ENCODE data around the gene LPA. TPM values are rescaled to one million over a fixed set of nuclear protein-coding genes. Genes with fewer than 3 reads are reported as not detected.
"Not testable (repeated sequence)": the region's sequence is repeated elsewhere in the genome, so short reads cannot be mapped to it uniquely, and the experiment has no call there.

LPA gene, protein sequence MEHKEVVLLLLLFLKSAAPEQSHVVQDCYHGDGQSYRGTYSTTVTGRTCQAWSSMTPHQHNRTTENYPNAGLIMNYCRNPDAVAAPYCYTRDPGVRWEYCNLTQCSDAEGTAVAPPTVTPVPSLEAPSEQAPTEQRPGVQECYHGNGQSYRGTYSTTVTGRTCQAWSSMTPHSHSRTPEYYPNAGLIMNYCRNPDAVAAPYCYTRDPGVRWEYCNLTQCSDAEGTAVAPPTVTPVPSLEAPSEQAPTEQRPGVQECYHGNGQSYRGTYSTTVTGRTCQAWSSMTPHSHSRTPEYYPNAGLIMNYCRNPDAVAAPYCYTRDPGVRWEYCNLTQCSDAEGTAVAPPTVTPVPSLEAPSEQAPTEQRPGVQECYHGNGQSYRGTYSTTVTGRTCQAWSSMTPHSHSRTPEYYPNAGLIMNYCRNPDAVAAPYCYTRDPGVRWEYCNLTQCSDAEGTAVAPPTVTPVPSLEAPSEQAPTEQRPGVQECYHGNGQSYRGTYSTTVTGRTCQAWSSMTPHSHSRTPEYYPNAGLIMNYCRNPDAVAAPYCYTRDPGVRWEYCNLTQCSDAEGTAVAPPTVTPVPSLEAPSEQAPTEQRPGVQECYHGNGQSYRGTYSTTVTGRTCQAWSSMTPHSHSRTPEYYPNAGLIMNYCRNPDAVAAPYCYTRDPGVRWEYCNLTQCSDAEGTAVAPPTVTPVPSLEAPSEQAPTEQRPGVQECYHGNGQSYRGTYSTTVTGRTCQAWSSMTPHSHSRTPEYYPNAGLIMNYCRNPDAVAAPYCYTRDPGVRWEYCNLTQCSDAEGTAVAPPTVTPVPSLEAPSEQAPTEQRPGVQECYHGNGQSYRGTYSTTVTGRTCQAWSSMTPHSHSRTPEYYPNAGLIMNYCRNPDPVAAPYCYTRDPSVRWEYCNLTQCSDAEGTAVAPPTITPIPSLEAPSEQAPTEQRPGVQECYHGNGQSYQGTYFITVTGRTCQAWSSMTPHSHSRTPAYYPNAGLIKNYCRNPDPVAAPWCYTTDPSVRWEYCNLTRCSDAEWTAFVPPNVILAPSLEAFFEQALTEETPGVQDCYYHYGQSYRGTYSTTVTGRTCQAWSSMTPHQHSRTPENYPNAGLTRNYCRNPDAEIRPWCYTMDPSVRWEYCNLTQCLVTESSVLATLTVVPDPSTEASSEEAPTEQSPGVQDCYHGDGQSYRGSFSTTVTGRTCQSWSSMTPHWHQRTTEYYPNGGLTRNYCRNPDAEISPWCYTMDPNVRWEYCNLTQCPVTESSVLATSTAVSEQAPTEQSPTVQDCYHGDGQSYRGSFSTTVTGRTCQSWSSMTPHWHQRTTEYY (N-terminal part only)
- total RNA-seq: not detected in 2 replicates

DNA sequence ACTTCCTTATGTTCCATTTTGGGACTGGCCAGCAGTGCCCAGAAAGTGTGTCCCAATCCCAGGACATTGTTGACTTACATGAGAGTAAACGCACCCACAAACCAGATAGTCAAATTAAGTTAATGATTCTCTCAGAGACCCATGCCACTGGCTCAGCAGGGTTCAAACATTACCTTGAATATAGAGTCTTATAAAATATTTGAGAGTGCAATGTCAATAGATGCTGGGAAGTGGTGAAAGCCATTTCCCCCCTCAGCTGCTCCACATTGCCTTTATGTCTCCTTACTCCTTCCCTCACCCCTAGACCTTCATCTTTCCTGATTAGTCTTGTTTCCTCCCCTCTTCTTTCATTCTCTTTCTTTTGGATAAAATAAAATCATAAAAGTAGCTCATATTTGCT is at the start of gene LPA:
Gene LPA (minus strand): TSS at position 78 of the 400 bp plus-strand sequence. CDS start 61 bp downstream, at position 17.
- H3K4me3 ChIP-seq (ENCODE audit: low read depth, low read length); DNase-seq (ENCODE audit: low read depth): not testable (repeated sequence)

- not testable (repeated sequence) for DNase-seq (ENCODE audit: low read depth); H3K4me3 ChIP-seq (ENCODE audit: low read depth, low read length)
Measured at GRCh38 chr6:160708993-160709392, 44.9 kb upstream of the LPA start.

GRCh38 chr6:160704688-160705087 is 40.6 kb upstream of the LPA start:
- not testable (repeated sequence) for H3K4me3 ChIP-seq (ENCODE audit: low read depth, low read length); DNase-seq (ENCODE audit: low read depth)

DNA sequence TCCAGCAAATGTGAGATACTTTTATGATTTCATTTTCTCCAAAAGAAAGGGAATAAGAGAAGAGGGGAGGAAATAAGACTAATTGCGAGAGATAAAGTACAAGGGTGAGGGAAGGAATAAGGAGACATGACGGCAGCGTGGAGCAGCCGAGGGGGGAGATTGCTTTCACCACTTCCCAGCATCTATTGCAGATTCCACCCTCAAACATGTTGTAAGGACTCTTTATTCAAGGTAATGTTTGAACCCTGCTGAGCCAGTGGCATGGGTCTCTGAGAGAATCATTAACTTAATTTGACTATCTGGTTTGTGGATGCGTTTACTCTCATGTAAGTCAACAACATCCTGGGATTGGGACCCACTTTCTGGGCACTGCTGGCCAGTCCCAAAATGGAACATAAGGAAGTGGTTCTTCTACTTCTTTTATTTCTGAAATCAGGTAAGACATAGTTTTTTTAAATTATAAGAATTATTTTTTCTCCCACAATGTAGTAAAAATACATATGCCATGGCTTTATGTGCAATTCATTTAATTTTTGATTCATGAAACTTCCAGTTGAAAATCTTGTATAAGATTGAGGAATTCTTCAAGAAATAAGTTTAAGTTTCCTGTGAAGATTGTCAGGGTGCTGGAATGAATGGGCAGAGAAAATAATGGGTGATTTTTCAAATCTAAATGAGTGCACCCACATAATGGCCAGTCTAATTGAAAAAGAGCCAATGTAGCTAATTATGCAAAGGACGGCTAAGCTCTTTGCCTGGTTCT is 38.0 kb upstream of the LPA start, which contains the start of gene PLG:
Gene PLG (plus strand): TSS at position 327 of the 763 bp plus-strand sequence. CDS start 61 bp downstream, at position 388.
- H3K4me3 ChIP-seq (ENCODE audit: low read depth, low read length); DNase-seq (ENCODE audit: low read depth): not testable (repeated sequence)

- DNase-seq (ENCODE audit: low read depth): no peak
- TF ChIP-seq, protein P1, sequence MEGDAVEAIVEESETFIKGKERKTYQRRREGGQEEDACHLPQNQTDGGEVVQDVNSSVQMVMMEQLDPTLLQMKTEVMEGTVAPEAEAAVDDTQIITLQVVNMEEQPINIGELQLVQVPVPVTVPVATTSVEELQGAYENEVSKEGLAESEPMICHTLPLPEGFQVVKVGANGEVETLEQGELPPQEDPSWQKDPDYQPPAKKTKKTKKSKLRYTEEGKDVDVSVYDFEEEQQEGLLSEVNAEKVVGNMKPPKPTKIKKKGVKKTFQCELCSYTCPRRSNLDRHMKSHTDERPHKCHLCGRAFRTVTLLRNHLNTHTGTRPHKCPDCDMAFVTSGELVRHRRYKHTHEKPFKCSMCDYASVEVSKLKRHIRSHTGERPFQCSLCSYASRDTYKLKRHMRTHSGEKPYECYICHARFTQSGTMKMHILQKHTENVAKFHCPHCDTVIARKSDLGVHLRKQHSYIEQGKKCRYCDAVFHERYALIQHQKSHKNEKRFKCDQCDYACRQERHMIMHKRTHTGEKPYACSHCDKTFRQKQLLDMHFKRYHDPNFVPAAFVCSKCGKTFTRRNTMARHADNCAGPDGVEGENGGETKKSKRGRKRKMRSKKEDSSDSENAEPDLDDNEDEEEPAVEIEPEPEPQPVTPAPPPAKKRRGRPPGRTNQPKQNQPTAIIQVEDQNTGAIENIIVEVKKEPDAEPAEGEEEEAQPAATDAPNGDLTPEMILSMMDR (conservative IDR thresholded peaks at IDR 0.05; ENCODE audit: low read depth, low read length): no peak
- no peak overlapping the region for H3K4me3 ChIP-seq (ENCODE audit: low read depth, low read length)
Measured at GRCh38 chr6:160697826-160698225, 33.8 kb upstream of the LPA start.

DNA sequence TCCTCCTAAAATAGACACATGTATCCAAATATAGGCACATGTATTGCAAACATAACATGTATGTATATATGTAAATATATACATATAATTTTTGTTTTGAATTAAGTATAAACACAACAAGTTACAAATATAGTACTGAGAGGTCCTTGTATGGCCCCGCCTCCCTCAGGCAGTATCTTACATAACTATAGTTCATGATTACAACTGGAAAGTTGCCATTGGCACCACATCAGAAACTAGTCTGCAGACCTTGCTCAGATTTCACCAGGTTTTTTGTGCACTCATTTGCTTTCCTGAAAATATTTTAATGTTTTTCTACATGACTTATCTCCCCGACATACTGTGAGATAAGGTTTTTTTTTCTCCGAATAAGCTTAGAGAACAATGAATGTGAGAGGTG is 32.8 kb upstream of the LPA start:
- not testable (repeated sequence) for DNase-seq (ENCODE audit: low read depth); H3K4me3 ChIP-seq (ENCODE audit: low read depth, low read length)

GRCh38 chr6:160695622-160696021 is 31.5 kb upstream of the LPA start:
- H3K4me3 ChIP-seq (ENCODE audit: low read depth, low read length); DNase-seq (ENCODE audit: low read depth): not testable (repeated sequence)

- not testable (repeated sequence) for H3K4me3 ChIP-seq (ENCODE audit: low read depth, low read length); DNase-seq (ENCODE audit: low read depth)
Measured at GRCh38 chr6:160695025-160695424, 30.9 kb upstream of the LPA start.

DNA sequence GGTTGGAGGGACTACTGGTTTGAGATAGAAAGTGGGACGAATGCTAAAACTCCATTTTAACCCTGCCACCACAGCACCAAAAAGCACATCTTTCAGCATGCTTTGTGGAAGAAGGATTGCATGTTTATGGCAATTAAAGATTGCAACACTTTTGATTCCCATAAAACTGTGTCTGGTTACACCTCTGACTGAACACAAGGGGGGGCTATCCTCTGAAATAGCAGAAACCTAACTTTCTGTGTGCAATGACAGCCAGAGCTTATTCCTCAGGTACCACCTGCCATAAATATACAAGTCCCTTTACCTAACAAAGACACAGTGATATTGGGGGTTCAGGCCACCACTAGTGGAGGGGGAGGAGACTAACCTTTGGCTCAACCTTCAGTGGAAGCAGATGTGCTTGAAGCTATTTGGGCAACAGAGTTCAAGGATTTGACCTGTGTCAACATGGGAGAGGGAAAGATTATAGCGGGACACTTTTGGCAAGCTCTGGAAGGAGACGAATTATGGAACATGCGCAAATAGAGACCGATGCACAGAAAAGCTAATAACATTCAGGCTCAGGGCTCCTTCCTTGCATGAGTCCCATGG is 28.4 kb upstream of the LPA start:
- no peak overlapping the region for H3K4me3 ChIP-seq (ENCODE audit: low read depth, low read length)
- TF ChIP-seq, protein P1 (conservative IDR thresholded peaks at IDR 0.05; ENCODE audit: low read depth, low read length): peak; percentile 20
- DNase-seq (ENCODE audit: low read depth): no peak

- TF ChIP-seq, protein P1 (conservative IDR thresholded peaks at IDR 0.05; ENCODE audit: low read depth, low read length): no peak
- H3K4me3 ChIP-seq (ENCODE audit: low read depth, low read length): no peak overlapping the region
- DNase-seq (ENCODE audit: low read depth): no peak
Measured at GRCh38 chr6:160691617-160692016, 27.5 kb upstream of the LPA start.

Measured in epithelial cell of proximal tubule (primary cell).